HG03045 (cell line): Measurements from ENCODE around the gene SPINK5.

Experiments used
- ATAC-seq: cut with Tn5 transposase; IDR thresholded peaks from one replicate; pipeline ENCODE4 v1.9.1; 2021; ENCODE audit warnings: mild to moderate bottlenecking, moderate library complexity; ENCODE audit not compliant: unreplicated experiment

SPINK5 gene

GRCh38 chr5:148172377-148172776 is 108.6 kb downstream of the SPINK5 start:
- no peak for ATAC-seq

GRCh38 chr5:148176480-148176879 is 112.7 kb downstream of the SPINK5 start:
- no peak for ATAC-seq

- no peak for ATAC-seq
Observed at GRCh38 chr5:148177207-148177606, 113.4 kb downstream of the SPINK5 start.

GRCh38 chr5:148179234-148179824 is 115.5 kb downstream of the SPINK5 start:
- no peak for ATAC-seq

- ATAC-seq, result peak; percentile 89
Observed at GRCh38 chr5:148186248-148187003, 122.6 kb downstream of the SPINK5 start.
